ENCODE results near the gene CPNE1.

GRCh38 chr20:35586751-35587425, 77.8 kb downstream of the CPNE1 start:
- TF ChIP-seq CTCF (IDR thresholded peaks at IDR 0.05) (no peak), ZFX (IDR thresholded peaks at IDR 0.05; ENCODE audit: borderline replicate concordance) (no peak)
